K562 (cell line): ENCODE measurements around the gene DDX5. TPM values are rescaled to one million over a fixed set of nuclear protein-coding genes. Genes with fewer than 3 reads are reported as not detected.

ENCODE experiments used
- ARID1B ChIP-seq: fragments of 450-650 bp; IDR thresholded peaks from 2 replicates; pipeline ENCODE4 v1.6.1; 2016; ENCODE audit warnings: antibody characterized with exemption, mild to moderate bottlenecking, inconsistent platforms
- BRD9 ChIP-seq: fragments of 450-650 bp; IDR thresholded peaks from 2 replicates; pipeline ENCODE4 v1.6.1; 2018; ENCODE audit warnings: low read depth; ENCODE audit not compliant: partially characterized antibody
- CC2D1A ChIP-seq: fragments of 450-650 bp; IDR thresholded peaks from 2 replicates; pipeline ENCODE4 v1.6.1; 2017; ENCODE audit warnings: mild to moderate bottlenecking
- CCAR2 ChIP-seq: fragments of 200-400 bp; formaldehyde crosslinking; IDR thresholded peaks from 2 replicates; pipeline ENCODE4 v1.6.1; 2017; ENCODE audit warnings: mild to moderate bottlenecking, low read depth, low read length
- FIP1L1 ChIP-seq: fragments of 200-400 bp; formaldehyde crosslinking; IDR thresholded peaks from 2 replicates; pipeline ENCODE4 v1.6.1; 2018; ENCODE audit warnings: mild to moderate bottlenecking, low read depth, low read length; ENCODE audit not compliant: poor library complexity, severe bottlenecking
- GMEB1 ChIP-seq: fragments of 250-450 bp; sonication (Bioruptor Pico); IDR thresholded peaks from 2 replicates; pipeline ENCODE4 v1.4.0; 2020; ENCODE audit warnings: mild to moderate bottlenecking
- ID3 ChIP-seq, 2 experiments: fragments of 250-450 bp in 1 of 2; fragments of 450-650 bp in 1 of 2; sonication (Bioruptor Pico) in 1 of 2; IDR thresholded peaks; 2 replicates each; pipeline versions ENCODE4 v1.6.1 to v1.8.0; 2016 to 2021; ENCODE audit warnings: mild to moderate bottlenecking in 2 of 2, moderate library complexity in 2 of 2, missing compliant biosample characterization in 1 of 2, missing genetic modification characterization in 1 of 2
- ILF3 ChIP-seq: fragments of 450-650 bp; IDR thresholded peaks from 2 replicates; pipeline ENCODE4 v1.6.1; 2018; ENCODE audit warnings: antibody characterized with exemption, mild to moderate bottlenecking, moderate library complexity, borderline replicate concordance
- KAT7 ChIP-seq: sonication (generic); formaldehyde crosslinking; IDR thresholded peaks from 2 replicates; pipeline ENCODE4 v1.8.0; 2022; ENCODE audit warnings: missing genetic modification reagents, mild to moderate bottlenecking, borderline replicate concordance
- KDM1A ChIP-seq, 2 experiments: fragments of 450-650 bp; IDR thresholded peaks; 2 replicates each; pipeline ENCODE4 v1.6.1; 2016; ENCODE audit warnings: mild to moderate bottlenecking in 2 of 2
- PML ChIP-seq: IDR thresholded peaks from 2 replicates; pipeline ENCODE4 v1.6.1; 2012; ENCODE audit warnings: low read length, inconsistent platforms
- RFX7 ChIP-seq: fragments of 250-450 bp; sonication (Bioruptor Pico); IDR thresholded peaks from 2 replicates; pipeline ENCODE4 v1.5.1; 2021; ENCODE audit warnings: mild to moderate bottlenecking
- SPI1 ChIP-seq: IDR thresholded peaks from 2 replicates; pipeline ENCODE4 v1.6.1; 2011; ENCODE audit warnings: low read depth, low read length, control low read depth, borderline replicate concordance
- TCF15 ChIP-seq: fragments of 250-450 bp; sonication (Bioruptor Pico); IDR thresholded peaks from 2 replicates; pipeline ENCODE4 v1.8.0; 2022; ENCODE audit warnings: moderate library complexity, mild to moderate bottlenecking, inconsistent platforms
- ZFP30 ChIP-seq: fragments of 250-450 bp; sonication (Bioruptor Pico); IDR thresholded peaks from 2 replicates; pipeline ENCODE4 v1.8.0; 2022; ENCODE audit warnings: moderate library complexity, mild to moderate bottlenecking, inconsistent platforms, borderline replicate concordance
- ZKSCAN3 ChIP-seq: fragments of 250-450 bp; sonication (Bioruptor Pico); IDR thresholded peaks from 2 replicates; pipeline ENCODE4 v1.4.0; 2020
- ZNF224 ChIP-seq: sonication (generic); formaldehyde crosslinking; IDR thresholded peaks from 2 replicates; pipeline ENCODE4 v1.8.0; 2022; ENCODE audit warnings: mild to moderate bottlenecking, missing genetic modification reagents
- ZNF239 ChIP-seq: fragments of 250-450 bp; sonication (Bioruptor Pico); IDR thresholded peaks from 2 replicates; pipeline ENCODE4 v1.4.0; 2020; ENCODE audit warnings: mild to moderate bottlenecking
- ZNF263 ChIP-seq: sonication (generic); formaldehyde crosslinking; IDR thresholded peaks from 2 replicates; pipeline ENCODE4 v1.8.0; 2022; ENCODE audit warnings: mild to moderate bottlenecking, missing genetic modification reagents, borderline replicate concordance
- ZNF57 ChIP-seq: fragments of 450-650 bp; formaldehyde crosslinking; IDR thresholded peaks from 2 replicates; pipeline ENCODE4 v1.4.0; 2020; ENCODE audit warnings: mild to moderate bottlenecking, moderate library complexity
- ZNF639 ChIP-seq, 2 experiments: fragments of 200-800 bp in 1 of 2; sonication (Bioruptor generic) in 1 of 2; sonication (generic) in 1 of 2; formaldehyde crosslinking in 1 of 2; IDR thresholded peaks in 1 of 2; conservative IDR thresholded peaks in 1 of 2; 2 replicates each; pipeline versions ENCODE4 v1.5.0 to v1.6.1; 2016 to 2020; ENCODE audit warnings: missing compliant biosample characterization in 1 of 2, missing genetic modification characterization in 1 of 2, missing genetic modification reagents in 1 of 2
- ZNF780A ChIP-seq: fragments of 250-450 bp; sonication (Bioruptor Pico); IDR thresholded peaks from 2 replicates; pipeline ENCODE4 v1.5.0; 2021; ENCODE audit warnings: mild to moderate bottlenecking
- polyA plus RNA-seq, 8 experiments: library from polyadenylated mRNA; depleted of rRNA in 4 of 8; stranded (reverse) in 5 of 8; unstranded in 3 of 8; fragments of >200 nt; fragmentation: Nextera tagmentation in 2 of 8; fragmentation: Illumina TruSeq in 1 of 8; extraction: Ambion mirVana in 2 of 8; extraction: Trizol in 1 of 8; gene quantifications; 2 replicates each; pipeline versions ENCODE4 v1.2.1 to v1.2.3, GENCODE V29; 2011 to 2014; ENCODE audit warnings: inconsistent platforms in 1 of 8, missing spikeins in 1 of 8
- total RNA-seq, 7 experiments: library from RNA; depleted of rRNA in 6 of 7; stranded (reverse); fragments of >200 nt in 6 of 7; fragmentation: Illumina TruSeq in 2 of 7; extraction: Trizol in 2 of 7; gene quantifications; 2 replicates each; pipeline versions ENCODE4 v1.2.1 to v1.2.3, GENCODE V29; 2011 to 2021; ENCODE audit warnings: low replicate concordance in 1 of 7

DDX5 gene
- total and polyA plus RNA-seq, 9 of the 15 experiments (the other 6 are each of a cell fraction or from before 2014, with no cell fraction given) = 306 to 1,639 (median 604) TPM

GRCh38 chr17:64496786-64497564, 9.1 kb downstream of the DDX5 start, which contains the start of gene POLG2 (continued):
- peak; percentile 76 for TF ChIP-seq GMEB1 (CRISPR knock-in tag)
- no peak for TF ChIP-seq ZNF57
- TF ChIP-seq ILF3 = peak; percentile 97
- TF ChIP-seq ZKSCAN3 (CRISPR knock-in tag) = no peak
- peak in 1 of 2 experiments; percentile 79; a peak in 2 of 4 replicates for TF ChIP-seq ZNF639 (CRISPR knock-in tag; conservative IDR thresholded peaks at IDR 0.05 in 1 of 2, IDR thresholded peaks at IDR 0.05 in 1 of 2)
- peak; percentile 87; the same call in 1 of the 2 replicates for TF ChIP-seq KAT7 (CRISPR knock-in tag)
- peak; percentile 62 for TF ChIP-seq FIP1L1
- no peak for TF ChIP-seq ZNF780A (CRISPR knock-in tag)
- peak; percentile 64 for TF ChIP-seq ARID1B
- TF ChIP-seq ID3 (CRISPR knock-in tag; IDR thresholded peaks at IDR 0.05) = no peak
- peak; percentile 74; the same call in 1 of the 2 replicates for TF ChIP-seq ID3 (tag; IDR thresholded peaks at IDR 0.05)
- TF ChIP-seq SPI1 = 0 out of 2 replicates have a peak, but pooled peaks have one; percentile 0
- TF ChIP-seq BRD9 = peak; percentile 57
- TF ChIP-seq PML = peak; percentile 74
- TF ChIP-seq CC2D1A = no peak
- TF ChIP-seq CCAR2 = no peak
- no peak for TF ChIP-seq ZFP30 (CRISPR knock-in tag)
- no peak for TF ChIP-seq RFX7
- TF ChIP-seq ZNF239 (CRISPR knock-in tag) = peak; percentile 41; the same call in 1 of the 2 replicates
- TF ChIP-seq ZNF224 = no peak
- TF ChIP-seq KDM1A (IDR thresholded peaks at IDR 0.05) = peak; percentile 45 to 59; a peak in 2 of 4 replicates
- TF ChIP-seq ZNF263 (CRISPR knock-in tag) = no peak
- 0 out of 2 replicates have a peak, but pooled peaks have one; percentile 11 for TF ChIP-seq TCF15 (CRISPR knock-in tag)
